Measurements from ENCODE around the gene NACA. TPM values are rescaled to one million over a fixed set of nuclear protein-coding genes. Genes with fewer than 3 reads are reported as not detected.
A peak's percentile ranks its signal among the peaks of the same experiment; 100 is the strongest.

The NACA gene
- total and polyA plus RNA-seq, 2 of the 13 experiments (the other 11 are each of a cell fraction or from before 2014, with no cell fraction given): 799 to 1,700 TPM

DNA sequence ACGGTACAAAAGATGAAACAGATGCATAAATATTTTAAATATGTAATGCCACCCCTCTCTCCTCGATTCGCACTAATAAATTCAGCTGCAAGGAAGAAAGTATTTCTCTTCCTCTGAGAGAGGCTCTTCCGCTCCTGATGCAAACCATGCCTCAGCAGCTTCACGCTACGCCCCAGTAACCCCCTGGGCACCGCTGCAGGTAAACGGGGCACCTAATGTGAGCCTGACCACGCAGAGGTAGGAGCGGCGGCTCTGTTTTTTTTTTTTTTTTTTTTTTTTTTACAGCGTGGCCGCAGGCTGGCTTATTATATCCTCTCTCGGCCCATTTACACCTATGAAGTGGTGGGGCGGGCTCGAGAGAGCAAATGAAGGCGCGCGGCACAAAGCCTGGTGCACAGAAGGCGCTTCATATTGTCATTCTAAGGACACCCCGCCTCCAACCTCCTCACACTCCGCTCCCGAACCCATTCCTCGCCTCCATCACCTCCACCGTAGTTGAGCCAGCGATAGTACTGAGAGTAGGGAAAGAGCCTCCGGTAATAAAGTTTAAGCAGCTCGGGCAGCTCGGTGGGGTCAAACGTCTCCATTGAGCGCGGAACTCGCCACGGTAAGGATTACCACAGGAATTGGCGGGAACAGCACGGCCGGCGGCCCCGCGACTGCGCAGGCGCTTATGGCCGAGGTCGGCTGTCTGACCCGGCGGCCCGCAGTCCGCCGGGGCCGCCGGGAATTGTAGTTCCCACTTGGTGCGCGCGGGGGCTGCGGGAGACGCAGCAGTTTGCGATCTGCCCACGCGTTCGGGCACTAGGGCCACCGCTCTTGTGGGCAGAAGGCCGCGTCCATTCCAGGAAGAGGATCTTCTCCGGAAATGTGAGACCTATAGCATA, 26.9 kb upstream of the NACA start, which contains the start of gene PRIM1 (continued):
- TF ChIP-seq ZNF263 (CRISPR knock-in tag; IDR thresholded peaks at IDR 0.05) (no peak), ZNF260 (CRISPR knock-in tag; IDR thresholded peaks at IDR 0.05; ENCODE audit: borderline replicate concordance, low read depth) (no peak), ZNF839 (CRISPR knock-in tag; IDR thresholded peaks at IDR 0.05; ENCODE audit: borderline replicate concordance) (0 out of 2 replicates have a peak, but pooled peaks have one; percentile 46), ZXDC (CRISPR knock-in tag; IDR thresholded peaks at IDR 0.05) (0 out of 2 replicates have a peak, but pooled peaks have one; percentile 32), CBX2 (IDR thresholded peaks at IDR 0.05; ENCODE audit: low read depth, low read length) (no peak), CBX2 (CRISPR knock-in tag; IDR thresholded peaks at IDR 0.05; ENCODE audit: low read depth) (no peak), IKZF4 (CRISPR knock-in tag; IDR thresholded peaks at IDR 0.05; ENCODE audit: borderline replicate concordance, low read depth, not compliant biosample characterization) (no peak), CBX5 (CRISPR knock-in tag; IDR thresholded peaks at IDR 0.05; ENCODE audit: borderline replicate concordance) (no peak), JARID2 (CRISPR knock-in tag; IDR thresholded peaks at IDR 0.05; ENCODE audit: insufficient replicate concordance) (peak; percentile 50), CREM (IDR thresholded peaks at IDR 0.05) (peak; percentile 25; the same call in 1 of the 2 replicates), CREM (CRISPR knock-in tag; IDR thresholded peaks at IDR 0.05) (no peak), SNAI1 (CRISPR knock-in tag; IDR thresholded peaks at IDR 0.05; ENCODE audit: borderline replicate concordance) (no peak), ZNF326 (CRISPR knock-in tag; IDR thresholded peaks at IDR 0.05; ENCODE audit: borderline replicate concordance) (no peak), SATB2 (CRISPR knock-in tag; IDR thresholded peaks at IDR 0.05) (no peak), BRCA1 (CRISPR knock-in tag; IDR thresholded peaks at IDR 0.05) (no peak), ZNF562 (CRISPR knock-in tag; IDR thresholded peaks at IDR 0.05; ENCODE audit: borderline replicate concordance) (no peak), GFI1 (CRISPR knock-in tag; IDR thresholded peaks at IDR 0.05; ENCODE audit: borderline replicate concordance) (no peak; the same call in 1 of the 2 replicates), ZC3H13 (CRISPR knock-in tag; IDR thresholded peaks at IDR 0.05) (no peak), HNF1A (IDR thresholded peaks at IDR 0.05; ENCODE audit: low read depth) (no peak), HNF1A (CRISPR knock-in tag; IDR thresholded peaks at IDR 0.05; ENCODE audit: borderline replicate concordance) (no peak; the same call in 1 of the 2 replicates), SUZ12 (IDR thresholded peaks at IDR 0.05; ENCODE audit: low read depth, low read length) (peak; percentile 61)
- TF ChIP-seq, protein P1, sequence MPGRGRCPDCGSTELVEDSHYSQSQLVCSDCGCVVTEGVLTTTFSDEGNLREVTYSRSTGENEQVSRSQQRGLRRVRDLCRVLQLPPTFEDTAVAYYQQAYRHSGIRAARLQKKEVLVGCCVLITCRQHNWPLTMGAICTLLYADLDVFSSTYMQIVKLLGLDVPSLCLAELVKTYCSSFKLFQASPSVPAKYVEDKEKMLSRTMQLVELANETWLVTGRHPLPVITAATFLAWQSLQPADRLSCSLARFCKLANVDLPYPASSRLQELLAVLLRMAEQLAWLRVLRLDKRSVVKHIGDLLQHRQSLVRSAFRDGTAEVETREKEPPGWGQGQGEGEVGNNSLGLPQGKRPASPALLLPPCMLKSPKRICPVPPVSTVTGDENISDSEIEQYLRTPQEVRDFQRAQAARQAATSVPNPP (CRISPR knock-in tag; IDR thresholded peaks at IDR 0.05): 0 out of 2 replicates have a peak, but pooled peaks have one; percentile 45
